Mucosa of descending colon (tissue), 3 donors: ENCODE results near the gene FLNB. TPM values are rescaled to one million over a fixed set of nuclear protein-coding genes. Genes with fewer than 3 reads are reported as not detected.
A peak's percentile ranks its signal among the peaks of the same experiment; 100 is the strongest.

Source experiments
- ATAC-seq: fragments of 200-7000 bp; cut with Tn5 transposase; one replicate; pipeline ENCODE4 v1.9.1; 2020; ENCODE audit warnings: mild to moderate bottlenecking, moderate library complexity
- DNase-seq, 3 donors: peaks; one replicate each; pipeline ENCODE4 v3.0.0-alpha.2; 2020
- H3K36me3 ChIP-seq: fragments of 200-600 bp; one replicate; pipeline ENCODE4 v1.8.0; 2021; ENCODE audit warnings: low read depth, mild to moderate bottlenecking
- H3K4me1 ChIP-seq: fragments of 200-600 bp; one replicate; pipeline ENCODE4 v1.8.0; 2021; ENCODE audit warnings: low read depth, mild to moderate bottlenecking
- H3K4me3 ChIP-seq: fragments of 200-600 bp; one replicate; pipeline ENCODE4 v1.8.0; 2021; ENCODE audit warnings: mild to moderate bottlenecking
- H3K9me3 ChIP-seq: fragments of 200-600 bp; one replicate; pipeline ENCODE4 v1.8.0; 2021; ENCODE audit warnings: mild to moderate bottlenecking
- CTCF ChIP-seq: fragments of 200-600 bp; IDR thresholded peaks from one replicate; pipeline ENCODE4 v1.8.0; 2022; ENCODE audit warnings: antibody characterized with exemption, mild to moderate bottlenecking
- intact Hi-C, 2 donors: fragments of 100-400 bp; cut with DNase I in 1 of 2; cut with micrococcal nuclease in 1 of 2; formaldehyde crosslinking; loops; one replicate each; pipeline versions ENCODE4 v1.11.0 to v1.11.1; 2022; cut with DNase I, micrococcal nuclease
- total RNA-seq, 3 donors: library from RNA; stranded (reverse); fragmentation: NEBNext Ultra II Directional in 2 of 3; extraction: Animal tissue kit (Norgen Biotek cat#: 25700) in 2 of 3; gene quantifications; one replicate each; pipeline versions ENCODE4 v1.2.1 to v1.2.4, GENCODE V29; 2021 to 2023
- donor health status: DM: no; HTN: no; CAD: no; lungs with moderate emphysema.
- donor health status: DM: no; HTN: no; CAD: no.
- donor health status: DM: no; HTN: yes; CAD: no.

FLNB gene
- total RNA-seq, 3 donors from 2014 or later: 256 to 555 (median 357) TPM

- TF ChIP-seq CTCF: no peak
- DNase-seq: peak; percentile 75 to 91 (median 79)
- H3K9me3 ChIP-seq: no peaks in the 10 kb centered on the region
- H3K4me3 ChIP-seq: no peak overlapping the region
- ATAC-seq: peak; percentile 90
- intact Hi-C loops: no loop called here
- peaks cover 7% of the 10 kb centered on the region for H3K36me3 ChIP-seq
- H3K4me1 ChIP-seq: peaks cover 16% of the 10 kb centered on the region
These were observed 103.4 kb downstream of the FLNB start for GRCh38 chr3:58111513-58112184.

- no peak for TF ChIP-seq CTCF
- peaks cover 16% of the 10 kb centered on the region for H3K4me1 ChIP-seq
- H3K36me3 ChIP-seq: peaks cover 7% of the 10 kb centered on the region
- H3K4me3 ChIP-seq: no peak overlapping the region
- H3K9me3 ChIP-seq: no peaks in the 10 kb centered on the region
- DNase-seq (no peak), ATAC-seq (no peak)
- intact Hi-C loops: no loop called here
These were observed 103.9 kb downstream of the FLNB start for GRCh38 chr3:58112185-58112535.

- H3K36me3 ChIP-seq: peaks cover 7% of the 10 kb centered on the region
- no peak for TF ChIP-seq CTCF
- ATAC-seq (no peak), DNase-seq (no peak)
- H3K4me3 ChIP-seq: no peak overlapping the region
- no peaks in the 10 kb centered on the region for H3K9me3 ChIP-seq
- intact Hi-C loops: no loop called here
- peaks cover 16% of the 10 kb centered on the region for H3K4me1 ChIP-seq
These were observed 107.0 kb downstream of the FLNB start for GRCh38 chr3:58115175-58115574.

GRCh38 chr3:58116161-58116955, 108.1 kb downstream of the FLNB start:
- DNase-seq (peak in 1 of 3 donors; percentile 74), ATAC-seq (peak; percentile 48)
- Histone ChIP-seq H3K36me3 (peaks cover 7% of the 10 kb centered on the region), H3K4me1 (peaks cover 12% of the 10 kb centered on the region), H3K9me3 (no peaks in the 10 kb centered on the region), H3K4me3 (no peak overlapping the region)
- no peak for TF ChIP-seq CTCF
- intact Hi-C loops: no loop called here

- no peak for DNase-seq
- TF ChIP-seq CTCF: no peak
- peaks cover 6% of the 10 kb centered on the region for H3K4me1 ChIP-seq
- intact Hi-C loops: no loop called here
- H3K4me3 ChIP-seq: no peak overlapping the region
- H3K36me3 ChIP-seq: peaks cover 7% of the 10 kb centered on the region
- ATAC-seq: no peak
- no peaks in the 10 kb centered on the region for H3K9me3 ChIP-seq
These were observed 108.8 kb downstream of the FLNB start for GRCh38 chr3:58116985-58117384.
